Stimulated activated naive CD4-positive, alpha-beta T cell treated with Interleukin-2 at 50 U/mL for 16 hours (primary cell): ENCODE measurements around the gene MMP10.

Experiments
- DNase-seq: peaks from one replicate; lab custom pipeline; 2025; lab: John Stamatoyannopoulos, UW

The MMP10 gene

DNA sequence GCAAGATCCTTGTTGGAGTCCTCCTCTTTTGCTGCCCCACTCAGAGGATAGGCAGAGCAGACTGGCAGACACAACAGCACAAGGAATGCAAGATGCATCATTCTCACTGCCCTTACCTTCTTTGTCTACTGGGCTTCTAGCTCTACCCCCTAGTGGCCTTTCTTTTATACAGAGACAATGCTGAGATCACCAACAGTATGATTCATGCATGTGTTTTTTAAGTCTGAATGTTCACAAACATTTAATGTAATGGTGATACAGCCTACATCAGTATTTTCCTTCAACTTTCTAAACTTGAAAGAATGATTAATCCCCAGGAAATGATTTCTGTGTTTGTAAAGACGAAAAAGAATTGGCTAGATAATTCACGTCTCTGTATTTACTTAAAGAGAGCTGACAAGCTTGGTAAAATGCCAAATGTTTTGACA lies at the start of gene MMP10:
TSS of gene MMP10 (minus strand) at position 138 of the 428 bp plus-strand sequence. CDS start at position 101, 37 bp downstream.
- DNase-seq: no peak

DNA sequence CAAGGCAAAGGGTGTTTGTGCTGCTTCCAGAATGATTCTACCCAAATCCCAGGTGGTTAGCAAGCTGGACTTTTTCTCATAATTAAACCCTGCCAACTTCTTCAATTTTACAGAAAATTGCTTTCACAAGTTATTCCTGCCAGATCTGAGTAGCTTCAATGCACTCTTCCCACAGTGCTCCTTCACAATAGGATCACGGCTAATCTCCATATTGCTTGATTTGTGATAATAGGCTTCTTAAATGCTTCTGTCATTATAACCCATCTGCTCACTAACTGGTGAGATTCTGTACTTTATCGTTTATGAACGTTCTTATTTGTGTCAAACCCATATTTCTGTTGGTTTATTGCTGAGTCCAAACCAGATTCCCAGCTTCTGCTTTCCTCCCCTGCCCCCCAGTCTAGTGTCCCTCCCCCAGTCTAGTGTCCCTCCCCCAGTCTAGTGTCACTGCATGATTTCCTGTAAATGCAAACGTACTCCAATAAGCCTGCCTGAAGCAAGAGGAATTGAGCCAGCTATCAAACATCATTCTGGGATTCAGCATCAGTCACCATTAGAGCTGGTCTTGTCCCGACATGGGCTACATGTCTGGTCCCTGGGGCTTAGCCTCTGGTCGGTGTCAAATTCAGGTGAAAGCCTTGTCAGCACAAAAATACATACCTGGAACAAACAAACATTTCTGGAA lies 49.0 kb upstream of the MMP10 start:
- no peak for DNase-seq

DNA sequence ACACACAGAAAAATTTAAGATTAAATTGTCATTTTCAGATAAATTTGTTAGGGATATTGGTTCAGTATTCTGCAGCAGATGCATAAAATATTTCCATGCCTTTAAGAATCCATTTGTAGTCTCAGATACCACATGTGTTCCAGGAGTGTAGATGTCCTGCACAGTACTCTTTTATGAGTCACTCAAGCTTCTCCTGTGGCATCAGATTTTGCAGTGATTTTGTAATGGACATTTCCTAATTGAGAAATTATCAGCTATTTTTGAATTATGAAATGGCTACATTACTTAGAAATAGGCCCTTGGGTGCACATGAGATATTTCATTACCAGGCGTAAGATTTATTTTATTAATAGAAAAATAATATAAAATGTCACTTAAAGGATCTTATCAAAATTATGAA lies 44.1 kb upstream of the MMP10 start:
- DNase-seq: no peak

DNA sequence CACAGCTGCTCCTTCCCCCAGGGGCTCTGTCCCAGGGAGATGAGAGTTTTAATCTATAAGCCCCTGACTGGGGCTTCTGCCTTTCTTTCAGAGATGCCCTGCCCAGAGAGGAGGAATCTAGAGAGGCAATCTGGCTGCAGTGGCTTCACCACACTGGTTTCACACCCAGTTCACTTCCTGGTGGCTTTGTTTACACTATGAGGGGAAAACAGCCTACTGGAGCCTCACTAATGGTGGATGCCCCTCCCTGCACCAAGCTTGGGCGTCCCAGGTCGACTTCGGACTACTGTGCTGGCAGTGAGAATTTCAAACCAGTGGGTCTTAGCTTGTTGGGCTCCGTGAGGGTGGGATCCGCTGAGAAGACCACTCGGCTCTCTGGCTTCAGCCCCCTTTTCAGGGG lies 39.1 kb upstream of the MMP10 start:
- no peak for DNase-seq

DNA sequence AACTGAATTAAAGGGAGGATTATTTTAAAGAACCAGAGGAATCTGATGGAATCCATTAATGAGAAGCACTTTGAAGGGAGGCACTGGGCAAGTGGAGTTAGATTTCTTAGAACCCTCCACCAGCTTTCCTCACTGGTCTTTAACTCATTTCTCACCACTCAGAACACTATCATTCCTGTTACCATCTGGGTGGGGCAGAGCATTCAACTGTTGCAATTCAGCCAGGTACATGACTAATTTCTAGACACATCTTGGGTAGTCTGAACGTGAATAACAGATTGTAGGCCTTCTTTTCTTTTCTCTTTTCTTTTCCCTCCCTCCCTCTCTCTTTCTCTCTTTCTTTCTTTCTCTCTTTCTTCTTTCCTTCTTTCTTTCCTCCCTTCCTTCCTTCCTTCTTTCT lies 33.1 kb upstream of the MMP10 start:
- no peak for DNase-seq

DNA sequence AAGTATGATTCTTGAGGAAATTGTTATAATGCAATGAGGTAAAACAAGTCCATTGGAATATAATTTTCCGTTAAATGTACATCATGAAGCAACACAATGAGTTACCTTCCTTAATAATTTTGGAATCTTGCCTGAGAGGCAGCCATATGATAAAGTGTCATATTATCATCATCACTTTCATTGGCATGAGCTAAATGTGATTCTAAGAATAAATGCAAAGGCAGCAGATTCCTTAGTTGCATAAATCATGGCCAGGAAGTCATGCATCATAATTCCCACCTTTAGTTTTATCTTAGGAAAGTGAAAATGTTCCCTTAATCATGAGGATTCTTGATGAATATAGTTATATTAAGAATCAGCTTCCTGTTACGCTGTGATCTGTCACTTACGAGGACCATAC lies 31.8 kb upstream of the MMP10 start:
- DNase-seq: no peak

DNA sequence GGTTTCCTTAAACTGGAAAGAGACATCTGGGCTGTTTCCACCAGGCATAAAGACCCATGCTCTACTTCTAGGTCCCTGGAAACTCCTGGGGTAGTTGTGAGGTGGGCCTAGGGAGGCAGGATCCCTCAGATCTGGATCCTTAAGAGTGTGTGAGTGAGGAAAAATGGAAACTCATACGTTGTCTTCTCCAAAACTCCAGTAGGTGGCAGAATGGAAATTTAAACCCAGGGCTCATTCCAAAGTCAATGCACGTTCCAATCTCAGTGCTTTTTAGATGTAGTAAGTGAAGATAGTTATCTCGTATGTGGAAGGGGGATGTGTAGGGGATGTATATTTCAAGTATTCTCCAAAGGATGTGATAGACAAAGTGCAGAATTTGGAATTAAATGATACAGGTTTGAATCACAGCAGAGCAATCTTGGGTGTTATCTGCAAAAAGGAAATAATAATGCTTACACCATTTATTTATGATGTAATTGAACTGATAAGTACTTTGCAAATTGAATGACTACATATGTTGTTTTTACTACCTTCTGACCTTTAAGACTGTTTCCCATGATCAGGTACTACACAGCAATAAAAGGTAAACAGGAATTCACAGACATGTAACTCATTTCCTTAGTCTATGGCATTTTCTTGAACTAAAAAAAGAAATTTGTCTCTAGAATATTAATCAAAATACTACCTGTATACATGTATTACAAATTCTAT lies 30.7 kb upstream of the MMP10 start:
- DNase-seq: no peak

DNA sequence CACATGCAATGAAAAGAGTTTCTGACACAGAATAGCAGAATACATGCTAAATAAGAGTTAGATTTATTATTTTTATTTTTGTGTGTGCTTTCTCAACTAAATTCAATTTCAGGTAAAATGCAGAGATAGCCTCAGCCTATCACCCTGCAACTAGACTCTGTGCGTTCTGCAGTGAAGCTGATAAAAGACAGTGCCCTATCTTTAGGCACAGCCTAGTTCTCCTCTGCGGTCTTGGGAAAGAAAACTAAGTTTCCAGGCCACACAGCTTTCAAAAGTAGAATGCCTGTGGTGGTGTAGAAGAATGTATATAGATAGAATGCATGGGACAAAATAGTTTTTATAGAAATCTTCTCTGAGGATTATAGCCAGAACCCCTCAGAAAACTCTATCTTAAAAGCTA lies 29.5 kb upstream of the MMP10 start:
- DNase-seq: no peak

DNA sequence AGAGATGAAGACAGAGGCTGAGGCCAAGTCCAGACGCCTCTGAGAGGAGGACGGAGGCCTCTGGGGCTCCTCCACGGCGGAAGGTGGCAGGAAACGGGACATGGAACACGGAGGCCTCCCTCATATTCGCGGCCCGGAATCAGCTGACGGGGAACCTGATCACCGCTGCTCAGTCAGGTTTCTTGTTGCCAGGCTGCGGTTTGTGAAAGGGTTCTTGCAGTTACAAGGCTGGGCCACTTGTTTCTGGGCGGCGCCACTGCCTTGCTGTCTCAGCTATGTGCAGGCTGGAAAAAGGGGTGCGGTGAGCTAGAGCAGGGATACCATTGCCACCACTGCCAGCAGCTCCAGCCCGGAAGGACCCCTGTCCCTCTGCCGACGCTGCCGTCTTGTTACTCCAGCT lies 27.5 kb upstream of the MMP10 start:
- DNase-seq: no peak

DNA sequence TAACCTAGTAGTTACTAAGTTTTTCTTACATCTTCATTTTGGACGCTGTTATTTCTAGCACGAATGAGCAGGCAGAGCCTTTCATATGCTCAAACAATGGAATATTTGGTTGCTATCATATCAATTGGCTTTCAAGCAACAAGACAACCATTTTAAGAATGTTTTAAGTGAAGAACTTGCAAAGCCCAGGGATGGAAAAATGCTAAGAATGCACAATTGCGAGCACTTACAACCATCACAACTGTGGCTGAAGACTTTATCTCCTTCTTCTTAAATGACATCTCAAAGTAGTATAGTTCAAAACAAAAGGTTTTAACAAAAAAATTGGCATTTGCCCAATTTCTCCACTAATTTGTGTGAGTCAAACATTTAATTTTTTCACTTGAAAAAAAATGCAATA lies 25.9 kb upstream of the MMP10 start:
- DNase-seq: no peak

DNA sequence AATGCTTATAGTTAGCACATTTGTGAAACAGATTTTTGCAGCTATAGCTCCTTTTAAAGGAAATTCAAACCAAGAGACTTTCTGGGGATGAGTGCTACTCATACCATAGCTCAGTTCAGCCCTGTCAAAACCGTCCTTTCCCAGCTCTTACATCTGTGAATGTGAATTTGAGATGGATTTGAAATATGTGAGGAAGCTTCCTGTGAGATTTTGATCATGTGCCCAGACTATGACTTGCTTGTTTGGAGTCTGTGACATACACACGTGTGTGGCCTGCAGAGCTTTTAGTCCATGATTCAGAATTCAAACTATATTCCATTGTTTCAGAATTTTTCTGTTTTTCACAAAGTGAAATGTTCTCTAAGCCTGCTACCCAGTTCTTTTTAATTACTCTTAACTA lies 21.9 kb upstream of the MMP10 start:
- no peak for DNase-seq

DNA sequence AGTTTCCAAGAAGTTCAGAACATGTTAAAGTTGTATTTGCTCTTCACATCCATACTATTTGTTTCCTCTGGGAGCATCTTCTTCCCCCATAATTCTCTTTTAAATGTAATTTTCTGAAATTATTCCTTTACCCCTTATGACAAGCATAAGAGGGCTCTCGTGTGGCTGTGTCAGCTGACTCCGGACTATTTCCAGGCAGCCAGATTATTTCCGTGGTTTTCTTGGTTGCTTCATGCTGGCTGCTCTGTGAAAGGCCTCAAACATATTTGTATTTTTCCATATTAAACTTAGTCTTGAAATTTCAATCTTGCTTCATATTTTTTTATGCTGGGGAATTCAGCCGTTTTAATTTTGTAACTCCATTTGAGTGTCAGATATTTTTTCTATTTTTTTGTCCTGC lies 20.3 kb upstream of the MMP10 start:
- no peak for DNase-seq

DNA sequence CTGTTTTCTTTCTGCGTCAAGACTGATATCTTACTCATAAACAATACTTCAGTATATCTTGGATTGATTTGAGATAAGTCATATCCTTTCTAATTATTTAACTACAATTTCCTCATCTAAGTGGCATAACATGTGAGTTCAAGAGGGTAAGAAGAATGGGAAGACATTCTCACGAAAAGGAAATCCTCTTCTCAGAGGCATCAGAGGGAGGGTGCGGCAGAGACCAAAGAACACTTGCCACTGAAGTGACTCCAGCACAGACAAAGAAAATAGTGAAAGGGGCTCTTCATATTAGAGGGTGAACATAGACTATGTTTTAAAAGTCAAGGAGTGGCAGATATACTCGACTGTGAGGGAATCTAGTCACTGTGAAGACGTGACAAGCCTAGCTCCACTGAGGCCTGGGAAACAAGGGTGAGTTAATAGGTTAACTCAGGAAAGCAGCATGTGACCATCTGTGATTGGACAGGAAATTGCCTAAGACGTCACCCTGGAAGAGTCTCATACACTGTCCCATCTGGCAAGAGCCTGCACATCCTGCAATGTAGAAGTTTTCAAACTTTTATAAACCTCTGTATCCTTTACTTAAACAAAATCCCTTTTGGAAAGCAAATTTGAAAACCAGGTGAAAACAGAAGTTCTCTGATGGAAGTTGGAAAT lies 19.4 kb upstream of the MMP10 start:
- DNase-seq: no peak

DNA sequence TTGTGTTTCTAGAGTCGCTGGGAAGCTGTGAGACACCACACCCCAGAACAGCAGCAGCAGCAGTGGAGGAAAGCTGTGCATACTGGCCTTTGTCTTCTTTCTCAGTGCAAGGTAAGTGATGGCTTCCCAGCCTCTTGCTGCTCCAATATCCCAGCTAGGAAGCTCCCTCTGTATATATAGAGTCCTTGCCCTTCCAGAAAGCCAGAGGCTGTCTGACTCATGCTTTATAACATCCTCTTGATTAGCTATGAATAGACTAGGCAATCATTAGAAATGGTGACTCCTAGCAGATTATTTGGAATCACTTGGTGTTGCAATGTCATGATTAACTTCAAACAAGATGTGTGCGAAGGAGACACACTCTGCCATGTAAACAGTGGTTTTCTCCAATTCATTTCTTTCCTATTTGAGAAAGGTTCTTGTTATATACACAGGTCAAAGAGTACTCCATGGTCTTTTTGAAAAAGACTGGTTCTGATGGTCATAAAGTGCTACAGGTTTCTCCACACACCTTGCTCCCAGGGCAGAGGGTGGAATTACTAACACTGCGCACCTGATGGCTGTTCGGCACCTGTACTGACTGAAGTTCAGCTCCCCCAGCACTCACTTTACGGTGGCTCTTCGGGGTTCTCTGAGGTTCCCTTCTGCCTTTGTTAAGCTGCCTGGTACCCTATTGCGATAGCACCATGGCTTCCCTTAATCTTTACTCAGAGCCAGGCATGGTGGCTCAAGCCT lies 17.8 kb upstream of the MMP10 start, which contains the start of gene MMP1:
TSS of gene MMP1 (minus strand) at position 149 of the 735 bp plus-strand sequence. CDS start at position 81, 68 bp downstream.
- no peak for DNase-seq

DNA sequence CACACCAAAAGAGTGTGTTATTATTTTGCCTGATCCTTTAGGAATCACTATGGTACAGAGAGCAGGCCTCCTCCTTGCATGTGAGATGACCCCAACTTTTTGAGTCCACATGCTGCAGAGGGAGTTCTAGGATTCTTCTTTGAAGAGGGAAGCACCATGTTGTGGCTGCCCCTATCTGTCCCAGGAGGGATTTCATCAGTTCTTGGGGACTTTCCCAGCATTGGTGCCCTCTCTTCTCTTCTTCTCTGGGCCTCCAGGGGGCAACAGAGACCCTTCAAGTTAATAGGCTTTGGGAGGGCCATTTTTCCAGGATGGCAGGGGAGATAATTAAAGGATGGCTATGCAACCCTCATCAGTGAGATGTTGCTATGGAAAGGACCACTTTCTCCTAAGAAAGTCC lies 14.0 kb upstream of the MMP10 start:
- no peak for DNase-seq

DNA sequence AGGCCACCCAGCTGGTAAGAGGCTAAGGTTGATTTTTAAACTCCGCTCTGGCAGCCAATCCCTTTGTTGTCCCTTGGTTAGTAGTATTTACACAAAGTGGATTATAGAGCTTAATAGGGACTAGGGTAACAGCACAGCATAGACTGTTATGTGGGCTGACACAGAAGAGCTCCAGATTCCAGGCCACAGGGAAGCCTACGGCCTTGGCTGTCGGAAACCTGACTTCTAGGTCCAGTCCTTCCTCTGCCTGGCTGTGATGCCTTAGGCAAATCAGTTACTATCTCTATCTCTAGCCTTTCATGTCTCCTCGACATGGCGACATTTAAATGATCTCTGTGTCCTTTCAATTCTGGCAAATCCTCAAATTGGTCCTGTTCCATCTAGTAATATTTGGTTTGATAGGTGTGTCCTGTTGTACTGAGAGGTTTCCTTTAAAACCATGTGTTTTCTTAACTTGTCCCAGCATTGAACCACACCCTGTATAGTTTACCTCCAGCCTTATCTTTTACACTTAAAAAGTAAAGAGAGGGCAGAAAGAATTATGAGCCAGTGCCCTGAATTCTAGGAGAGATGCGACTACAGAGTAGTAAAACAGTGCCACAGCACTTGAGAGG lies 13.4 kb upstream of the MMP10 start:
- no peak for DNase-seq

DNA sequence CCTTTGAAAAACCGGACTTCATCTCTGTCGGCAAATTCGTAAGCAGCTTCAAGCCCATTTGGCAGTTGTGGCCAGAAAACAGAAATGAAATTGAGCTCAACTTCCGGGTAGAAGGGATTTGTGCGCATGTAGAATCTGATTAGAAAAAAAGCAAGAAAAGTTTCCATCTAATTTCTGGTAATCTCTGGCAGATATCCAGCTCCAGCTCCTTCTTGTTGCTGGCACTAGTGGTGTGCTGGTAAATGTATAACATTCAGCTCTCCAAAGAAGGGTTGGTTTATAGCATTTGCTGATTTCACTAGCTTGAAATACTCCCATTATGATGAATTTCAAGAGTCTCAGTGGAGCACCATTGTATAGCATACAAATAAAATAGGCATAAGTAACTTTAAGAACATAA lies 12.2 kb upstream of the MMP10 start:
- DNase-seq: no peak

DNA sequence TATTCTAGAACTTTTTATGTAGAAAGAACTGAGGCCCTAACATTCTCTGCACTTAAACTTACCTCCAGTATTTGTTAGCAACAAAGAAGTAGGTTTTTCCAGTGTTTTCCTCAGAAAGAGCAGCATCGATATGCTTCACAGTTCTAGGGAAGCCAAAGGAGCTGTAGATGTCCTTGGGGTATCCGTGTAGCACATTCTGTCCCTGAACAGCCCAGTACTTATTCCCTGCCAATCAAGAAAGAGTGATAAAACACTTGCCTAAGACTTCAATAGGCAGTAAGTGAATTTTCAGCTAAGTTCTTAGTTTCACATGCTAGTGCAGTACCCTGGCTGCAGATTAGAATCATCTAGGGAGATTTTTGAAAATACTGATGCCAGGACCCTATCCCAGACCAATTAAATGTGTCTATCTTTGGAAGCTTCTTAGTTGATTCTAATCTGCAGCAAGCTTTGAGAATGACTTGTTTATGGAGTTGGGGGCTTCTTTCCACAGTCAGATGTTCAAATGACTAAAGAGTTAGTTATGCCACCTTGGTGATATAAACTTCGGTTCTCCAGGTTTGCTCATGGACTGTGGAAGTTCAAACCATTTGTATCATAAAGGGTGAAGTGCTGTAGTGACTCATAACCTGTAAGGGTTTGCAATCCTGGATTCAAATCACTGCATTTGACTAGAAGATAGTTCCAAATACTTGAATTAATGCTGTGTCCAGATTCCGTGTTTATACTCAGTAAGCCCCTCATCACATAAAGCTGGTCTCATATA lies 11.0 kb upstream of the MMP10 start:
- no peak for DNase-seq

DNA sequence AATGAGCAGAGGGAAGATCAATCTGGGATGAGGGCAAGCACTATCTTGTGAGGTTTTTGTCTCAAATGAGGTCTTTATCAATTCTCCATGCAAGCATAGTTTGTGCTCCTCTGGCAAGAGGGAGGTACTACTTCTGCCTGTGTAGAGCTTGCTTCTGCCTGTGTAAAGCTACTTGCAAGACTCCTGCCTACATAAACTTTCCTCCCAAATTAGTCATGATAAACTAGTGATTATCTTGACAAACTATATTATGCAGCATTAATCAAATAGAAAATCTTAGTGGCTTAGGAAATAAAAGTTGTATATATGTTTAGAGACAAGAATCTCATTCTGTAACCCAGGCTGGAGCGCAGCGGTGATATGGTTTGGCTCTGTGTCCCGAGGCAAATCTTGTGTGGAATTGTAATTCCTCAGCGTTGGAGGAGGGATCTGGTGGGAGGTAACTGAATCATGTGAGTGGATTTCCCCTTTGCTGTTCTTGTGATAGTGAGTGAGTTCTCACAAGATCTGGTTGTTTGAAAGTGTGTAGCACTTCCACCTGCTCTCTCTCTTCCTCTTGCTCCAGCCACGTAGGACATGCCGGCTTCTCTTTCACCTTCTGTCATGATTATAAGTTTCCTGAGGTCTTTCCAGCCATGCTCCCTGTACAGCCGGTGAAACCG lies 8.0 kb upstream of the MMP10 start:
- no peak for DNase-seq

DNA sequence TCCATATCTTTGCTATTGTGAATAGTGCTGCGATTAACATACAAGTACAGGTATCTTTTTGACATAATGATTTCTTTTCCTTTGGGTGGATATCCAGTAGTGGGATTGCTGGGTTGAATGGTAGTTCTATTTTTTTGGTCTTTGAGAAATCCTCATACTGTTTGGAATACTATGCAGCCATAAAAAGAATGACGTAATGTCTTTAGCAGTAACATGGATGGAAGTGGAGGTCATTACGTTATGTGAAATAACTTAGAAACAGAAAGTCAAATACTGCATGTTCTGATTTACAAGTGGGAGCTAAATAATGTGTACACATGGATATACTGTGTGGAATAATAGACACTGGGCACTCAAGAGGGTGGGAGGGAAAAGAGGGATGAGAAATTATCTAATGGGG lies 4.0 kb upstream of the MMP10 start:
- DNase-seq: no peak

DNA sequence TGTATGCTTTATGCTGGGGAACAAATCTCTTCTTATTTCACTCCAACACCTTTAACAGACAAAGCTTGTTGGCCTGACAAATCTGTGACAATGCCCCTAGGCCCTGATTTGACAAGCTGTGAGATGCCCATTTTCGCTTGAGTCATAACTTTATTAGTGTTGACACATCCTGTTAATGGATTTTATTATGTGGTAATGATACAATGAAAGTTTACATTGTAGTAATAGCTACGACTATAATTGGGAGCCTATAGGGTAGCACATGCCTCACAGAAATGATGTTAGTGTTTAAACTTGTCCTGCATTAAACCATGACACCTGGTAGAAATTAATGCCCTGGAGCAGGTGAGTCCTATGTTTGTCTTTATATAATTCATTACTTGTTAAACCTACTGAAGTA lies 3.3 kb upstream of the MMP10 start:
- no peak for DNase-seq
